ENCODE measurements around the gene TSEN15. TPM values are rescaled to one million over a fixed set of nuclear protein-coding genes. Genes with fewer than 3 reads are reported as not detected.
"Not testable (repeated sequence)": the region's sequence is repeated elsewhere in the genome, so short reads cannot be mapped to it uniquely, and the experiment has no call there.

The TSEN15 gene
- total and polyA plus RNA-seq, 2 donors from 2014 or later = 24.7 to 25.6 TPM

GRCh38 chr1:184088037-184088436 is 36.5 kb downstream of the TSEN15 start:
- H3K36me3 ChIP-seq (ENCODE audit: control insufficient read depth in 2 of 3, insufficient read depth in 3 of 3, low read length in 3 of 3) = no peaks in the 10 kb centered on the region
- H3K27ac ChIP-seq (ENCODE audit: low read depth in 2 of 2, low read length in 2 of 2) = no peak overlapping the region
- no peak overlapping the region for H3K9ac ChIP-seq (ENCODE audit: low read length in 3 of 3)
- H3K4me3 ChIP-seq (ENCODE audit: low read length in 3 of 3) = no peak overlapping the region
- no peak for DNase-seq
- no peaks in the 10 kb centered on the region for H3K4me1 ChIP-seq (ENCODE audit: control insufficient read depth in 2 of 3, insufficient read depth in 2 of 3, low read depth in 1 of 3, low read length in 3 of 3)
- TF ChIP-seq, protein P1, sequence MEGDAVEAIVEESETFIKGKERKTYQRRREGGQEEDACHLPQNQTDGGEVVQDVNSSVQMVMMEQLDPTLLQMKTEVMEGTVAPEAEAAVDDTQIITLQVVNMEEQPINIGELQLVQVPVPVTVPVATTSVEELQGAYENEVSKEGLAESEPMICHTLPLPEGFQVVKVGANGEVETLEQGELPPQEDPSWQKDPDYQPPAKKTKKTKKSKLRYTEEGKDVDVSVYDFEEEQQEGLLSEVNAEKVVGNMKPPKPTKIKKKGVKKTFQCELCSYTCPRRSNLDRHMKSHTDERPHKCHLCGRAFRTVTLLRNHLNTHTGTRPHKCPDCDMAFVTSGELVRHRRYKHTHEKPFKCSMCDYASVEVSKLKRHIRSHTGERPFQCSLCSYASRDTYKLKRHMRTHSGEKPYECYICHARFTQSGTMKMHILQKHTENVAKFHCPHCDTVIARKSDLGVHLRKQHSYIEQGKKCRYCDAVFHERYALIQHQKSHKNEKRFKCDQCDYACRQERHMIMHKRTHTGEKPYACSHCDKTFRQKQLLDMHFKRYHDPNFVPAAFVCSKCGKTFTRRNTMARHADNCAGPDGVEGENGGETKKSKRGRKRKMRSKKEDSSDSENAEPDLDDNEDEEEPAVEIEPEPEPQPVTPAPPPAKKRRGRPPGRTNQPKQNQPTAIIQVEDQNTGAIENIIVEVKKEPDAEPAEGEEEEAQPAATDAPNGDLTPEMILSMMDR (IDR thresholded peaks at IDR 0.05; ENCODE audit: borderline replicate concordance, extremely low read depth, insufficient read depth) = no peak
- no peak for FAIRE-seq
- intact Hi-C loops (cut with DNase I) = loop anchor here (10.0 kb wide), 1 partner anchor 137 kb away; no protein-coding TSS in a partner anchor
- no peaks in the 10 kb centered on the region for H3K27me3 ChIP-seq (ENCODE audit: control insufficient read depth, insufficient read depth, low read length)
- no peaks in the 10 kb centered on the region for H3K9me3 ChIP-seq (ENCODE audit: control insufficient read depth in 2 of 3, insufficient read depth in 1 of 3, low read length in 3 of 3)

DNA sequence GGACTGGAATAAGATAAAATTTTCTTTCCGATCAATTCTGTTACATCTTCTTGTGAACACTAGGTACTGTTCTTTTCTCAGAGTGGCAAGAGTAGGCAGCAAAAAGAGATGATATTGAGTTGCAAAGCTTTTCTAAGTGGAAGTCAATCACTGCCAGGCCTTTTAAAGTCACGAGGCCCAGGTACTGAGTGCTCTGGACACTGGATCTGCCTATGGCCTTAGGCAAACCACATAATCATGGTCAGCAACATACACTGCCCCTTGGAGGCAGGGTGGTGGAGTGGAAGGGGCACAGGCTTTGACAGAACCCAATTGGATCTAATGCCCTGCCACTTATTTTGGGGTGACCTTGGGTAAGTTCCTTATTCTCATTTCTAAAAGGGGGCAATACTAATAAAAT is 41.5 kb downstream of the TSEN15 start:
- Histone ChIP-seq H3K4me1 (ENCODE audit: control insufficient read depth in 2 of 3, insufficient read depth in 2 of 3, low read depth in 1 of 3, low read length in 3 of 3) (no peaks in the 10 kb centered on the region), H3K27ac (ENCODE audit: low read depth in 2 of 2, low read length in 2 of 2) (no peak overlapping the region), H3K9ac (ENCODE audit: low read length in 3 of 3) (no peak overlapping the region), H3K4me3 (ENCODE audit: low read length in 3 of 3) (no peak overlapping the region), H3K27me3 (ENCODE audit: control insufficient read depth, insufficient read depth, low read length) (no peaks in the 10 kb centered on the region), H3K9me3 (ENCODE audit: control insufficient read depth in 2 of 3, insufficient read depth in 1 of 3, low read length in 3 of 3) (no peaks in the 10 kb centered on the region), H3K36me3 (ENCODE audit: control insufficient read depth in 2 of 3, insufficient read depth in 3 of 3, low read length in 3 of 3) (no peaks in the 10 kb centered on the region)
- TF ChIP-seq, protein P1 (IDR thresholded peaks at IDR 0.05; ENCODE audit: borderline replicate concordance, extremely low read depth, insufficient read depth) = no peak
- DNase-seq (no peak), FAIRE-seq (no peak)
- intact Hi-C loops (cut with DNase I) = no loop called here

DNA sequence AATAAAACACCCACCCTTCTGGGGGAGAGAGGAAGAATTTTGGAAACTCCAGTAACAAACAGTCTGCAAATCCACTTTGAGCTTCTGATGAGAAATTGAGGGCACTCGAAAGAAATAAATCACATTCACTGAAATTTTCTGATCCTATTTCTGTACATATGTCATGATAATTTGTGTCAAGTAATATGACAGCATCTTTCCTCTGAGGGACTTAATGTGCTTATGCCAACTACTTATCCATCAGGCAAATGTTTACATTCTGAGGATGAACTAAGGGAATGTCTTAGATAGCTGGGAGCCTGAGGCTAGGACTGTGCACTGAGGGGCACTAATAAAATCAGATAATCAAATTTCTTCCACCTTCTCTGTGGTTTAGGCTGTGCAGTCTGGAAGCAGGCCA is 44.5 kb downstream of the TSEN15 start:
- H3K9me3 ChIP-seq (ENCODE audit: control insufficient read depth in 2 of 3, insufficient read depth in 1 of 3, low read length in 3 of 3) = no peaks in the 10 kb centered on the region
- FAIRE-seq (no peak), DNase-seq (no peak)
- no peaks in the 10 kb centered on the region for H3K36me3 ChIP-seq (ENCODE audit: control insufficient read depth in 2 of 3, insufficient read depth in 3 of 3, low read length in 3 of 3)
- no peaks in the 10 kb centered on the region for H3K4me1 ChIP-seq (ENCODE audit: control insufficient read depth in 2 of 3, insufficient read depth in 2 of 3, low read depth in 1 of 3, low read length in 3 of 3)
- H3K27ac ChIP-seq (ENCODE audit: low read depth in 2 of 2, low read length in 2 of 2) = no peak overlapping the region
- TF ChIP-seq, protein P1 (IDR thresholded peaks at IDR 0.05; ENCODE audit: borderline replicate concordance, extremely low read depth, insufficient read depth) = no peak
- no peaks in the 10 kb centered on the region for H3K27me3 ChIP-seq (ENCODE audit: control insufficient read depth, insufficient read depth, low read length)
- H3K9ac ChIP-seq (ENCODE audit: low read length in 3 of 3) = no peak overlapping the region
- intact Hi-C loops (cut with DNase I) = no loop called here
- H3K4me3 ChIP-seq (ENCODE audit: low read length in 3 of 3) = no peak overlapping the region

DNA sequence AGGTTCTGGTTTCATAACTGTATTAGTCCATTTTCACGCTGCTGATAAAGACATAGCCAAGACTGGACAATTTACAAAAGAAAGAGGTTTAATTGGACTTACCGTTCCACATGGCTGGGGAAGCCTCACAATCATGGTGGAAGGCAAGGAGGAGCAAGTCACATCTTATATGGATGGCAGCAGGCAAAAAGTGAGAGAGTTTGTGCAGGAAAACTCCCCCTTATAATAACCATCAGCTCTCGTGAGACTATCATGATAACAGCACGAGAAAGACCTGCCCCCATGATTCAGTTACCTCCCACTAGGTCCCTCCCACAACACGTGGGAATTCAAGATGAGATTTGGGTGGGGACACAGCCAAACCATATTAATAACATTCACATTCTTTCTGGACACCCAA is 45.0 kb downstream of the TSEN15 start:
- FAIRE-seq = not testable (repeated sequence)

More for the DNA sequence above, 45.0 kb downstream of the TSEN15 start:
- intact Hi-C loops (cut with DNase I); H3K4me1 ChIP-seq (ENCODE audit: control insufficient read depth in 2 of 3, insufficient read depth in 2 of 3, low read depth in 1 of 3, low read length in 3 of 3); DNase-seq; H3K9ac ChIP-seq (ENCODE audit: low read length in 3 of 3); H3K36me3 ChIP-seq (ENCODE audit: control insufficient read depth in 2 of 3, insufficient read depth in 3 of 3, low read length in 3 of 3); H3K4me3 ChIP-seq (ENCODE audit: low read length in 3 of 3); H3K27me3 ChIP-seq (ENCODE audit: control insufficient read depth, insufficient read depth, low read length); H3K9me3 ChIP-seq (ENCODE audit: control insufficient read depth in 2 of 3, insufficient read depth in 1 of 3, low read length in 3 of 3); H3K27ac ChIP-seq (ENCODE audit: low read depth in 2 of 2, low read length in 2 of 2): not testable (repeated sequence)
